ENCODE measurements around the gene CDKN1C. TPM values are rescaled to one million over a fixed set of nuclear protein-coding genes. Genes with fewer than 3 reads are reported as not detected.
A peak's percentile ranks its signal among the peaks of the same experiment; 100 is the strongest.

CDKN1C gene
- total and polyA plus RNA-seq, 2 of the 8 experiments (the other 6 are each of a cell fraction or from before 2014, with no cell fraction given) = 12.8 to 14.1 TPM

DNA sequence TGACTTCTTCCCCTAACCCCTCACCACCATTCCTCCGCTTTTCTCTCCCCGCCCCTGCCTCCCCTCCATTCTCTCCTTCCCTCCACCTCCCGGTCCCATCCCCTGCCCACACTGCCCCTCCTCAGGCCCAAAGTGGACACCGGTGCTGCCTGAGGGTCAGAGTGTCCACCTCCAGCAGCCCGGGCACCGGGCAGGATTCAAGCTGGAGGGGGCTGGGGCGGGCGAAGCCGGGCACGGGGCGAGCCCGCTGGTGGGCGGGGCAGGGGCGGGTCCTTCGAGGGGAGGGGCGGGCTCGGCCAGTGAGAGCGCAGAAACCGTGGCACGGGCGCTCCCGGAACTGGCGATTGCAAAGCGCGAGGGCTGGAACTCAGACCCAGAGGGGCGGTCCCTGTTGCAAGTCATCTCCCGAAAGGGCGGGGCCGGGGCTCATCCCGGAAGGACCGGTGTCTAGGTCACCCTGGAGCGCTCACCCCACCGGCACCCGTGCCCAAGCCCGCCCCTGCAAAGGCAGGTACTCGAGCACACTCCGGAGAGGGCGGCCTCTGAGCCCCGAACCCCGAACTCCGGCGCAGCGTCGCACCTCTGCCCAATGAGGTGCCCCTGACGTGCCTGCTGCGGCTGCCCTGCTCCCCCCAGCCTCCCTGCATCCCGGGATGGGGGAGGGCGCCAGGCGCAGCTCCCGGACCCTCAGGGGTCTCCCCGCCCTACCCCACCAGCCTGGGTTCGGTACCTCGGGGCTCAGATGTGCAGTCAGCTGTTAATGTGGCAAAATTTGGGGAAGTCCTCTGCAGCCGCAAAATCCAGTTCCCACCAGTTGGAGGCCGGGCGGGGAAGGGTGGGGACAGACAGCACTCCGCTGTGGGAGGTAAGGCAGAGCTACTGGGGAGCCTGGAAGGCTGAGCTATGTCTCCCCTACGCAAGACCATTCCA lies 16.5 kb upstream of the CDKN1C start (continued):
- no peak for TF ChIP-seq SP1 (IDR thresholded peaks at IDR 0.05; ENCODE audit: low read depth, low read length)
- TF ChIP-seq POLR2A (IDR thresholded peaks at IDR 0.05; ENCODE audit: control extremely low read depth in 1 of 2, low read depth in 2 of 2, low read length in 2 of 2) = peak in 1 of 2 experiments; percentile 18; a peak in 1 of 3 replicates
- TF ChIP-seq SRF (IDR thresholded peaks at IDR 0.05; ENCODE audit: low read depth, low read length) = no peak
- TF ChIP-seq JUN (IDR thresholded peaks at IDR 0.05; ENCODE audit: low read depth, low read length) = no peak
- no peak for TF ChIP-seq KDM5A (IDR thresholded peaks at IDR 0.05; ENCODE audit: low read length)
- no peak for TF ChIP-seq RNF2 (IDR thresholded peaks at IDR 0.05; ENCODE audit: borderline replicate concordance, low read depth, low read length, missing control alignments, poor library complexity, severe bottlenecking)
- no peak for TF ChIP-seq MAX (IDR thresholded peaks at IDR 0.05)
- TF ChIP-seq GTF2F1 (IDR thresholded peaks at IDR 0.05; ENCODE audit: borderline replicate concordance, low read depth, low read length) = no peak
- TF ChIP-seq SAP30 (IDR thresholded peaks at IDR 0.05; ENCODE audit: insufficient read depth, insufficient replicate concordance, low read length) = no peak
- no peak for TF ChIP-seq GABPA (IDR thresholded peaks at IDR 0.05; ENCODE audit: borderline replicate concordance, insufficient read depth, low read length)
- TF ChIP-seq HDAC2 (IDR thresholded peaks at IDR 0.05; ENCODE audit: borderline replicate concordance in 1 of 2, low read depth in 2 of 2, low read length in 2 of 2) = no peak
- TF ChIP-seq PHF8 (conservative IDR thresholded peaks at IDR 0.05; ENCODE audit: low read depth, low read length) = 0 out of 2 replicates have a peak, but pooled peaks have one; percentile 51
- TF ChIP-seq, protein P1, sequence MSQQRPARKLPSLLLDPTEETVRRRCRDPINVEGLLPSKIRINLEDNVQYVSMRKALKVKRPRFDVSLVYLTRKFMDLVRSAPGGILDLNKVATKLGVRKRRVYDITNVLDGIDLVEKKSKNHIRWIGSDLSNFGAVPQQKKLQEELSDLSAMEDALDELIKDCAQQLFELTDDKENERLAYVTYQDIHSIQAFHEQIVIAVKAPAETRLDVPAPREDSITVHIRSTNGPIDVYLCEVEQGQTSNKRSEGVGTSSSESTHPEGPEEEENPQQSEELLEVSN (IDR thresholded peaks at IDR 0.05) = 0 out of 2 replicates have a peak, but pooled peaks have one; percentile 25
- TF ChIP-seq RBBP5 (IDR thresholded peaks at IDR 0.05; ENCODE audit: borderline replicate concordance, low read depth, low read length) = peak; percentile 32; the same call in 1 of the 2 replicates
- TF ChIP-seq CHD1 (IDR thresholded peaks at IDR 0.05; ENCODE audit: low read depth, low read length) = no peak
- no peak for TF ChIP-seq RFX5 (IDR thresholded peaks at IDR 0.05; ENCODE audit: borderline replicate concordance, low read depth, low read length)
- no peak for TF ChIP-seq TAF7 (optimal IDR thresholded peaks at IDR 0.05; ENCODE audit: borderline replicate concordance, low read depth, low read length)
- TF ChIP-seq POU5F1 (IDR thresholded peaks at IDR 0.05; ENCODE audit: low read depth, low read length) = no peak
- TF ChIP-seq ATF3 (IDR thresholded peaks at IDR 0.05; ENCODE audit: insufficient read depth, low read depth, low read length) = no peak
- TF ChIP-seq BCL11A (IDR thresholded peaks at IDR 0.05; ENCODE audit: low read depth in 2 of 2, low read length in 2 of 2) = no peak

All from H1 (cell line).